ENCODE data around the gene ACTL6B. TPM values are rescaled to one million over a fixed set of nuclear protein-coding genes. Genes with fewer than 3 reads are reported as not detected.
"Not testable (repeated sequence)": the region's sequence is repeated elsewhere in the genome, so short reads cannot be mapped to it uniquely, and the experiment has no call there.

ACTL6B gene
- total RNA-seq, 2 donors from 2014 or later, result not detected

DNA sequence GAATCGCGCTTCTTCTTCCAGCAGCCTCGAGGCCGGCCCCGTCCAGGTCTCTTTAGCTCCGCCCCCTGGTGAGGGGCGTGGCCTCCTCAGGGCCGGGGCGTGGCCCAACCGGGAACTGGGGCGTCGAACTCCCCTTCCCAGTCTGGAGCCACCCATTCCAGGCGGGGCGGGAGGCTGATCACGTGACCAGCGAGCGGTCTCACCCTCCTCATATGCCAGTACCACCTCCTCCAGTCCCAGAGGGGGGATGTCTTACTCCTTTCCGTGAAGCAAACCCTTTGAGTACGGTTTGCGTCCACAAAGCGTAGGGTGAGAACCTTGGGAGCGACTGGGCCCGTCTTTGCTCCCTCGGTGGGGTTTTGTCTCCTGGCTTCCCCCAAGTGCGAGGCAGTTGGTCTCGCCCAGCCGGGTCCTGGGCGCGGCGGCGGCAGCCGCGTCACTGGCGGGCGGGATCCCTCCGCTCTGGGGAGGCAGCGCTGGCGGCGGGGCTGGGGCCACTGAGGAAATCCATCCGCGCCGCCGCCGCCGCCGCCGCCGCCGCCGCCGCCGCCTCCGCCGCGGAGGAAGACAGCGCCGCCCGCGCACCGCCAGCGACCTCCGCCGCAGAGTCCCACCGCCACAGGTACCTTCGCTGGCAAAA lies 17.2 kb upstream of the ACTL6B start, which contains the start of gene GNB2:
TSS of gene GNB2 (plus strand) at position 439 of the 640 bp plus-strand sequence. CDS start 2,526 bp downstream, outside the sequence.
- no peaks in the 10 kb centered on the region for H3K9me3 Mint-ChIP-seq
- H3K4me3 Mint-ChIP-seq, result peak within 1 kb of the TSS; percentile 97
- H3K4me1 Mint-ChIP-seq (ENCODE audit: low read depth), result peaks cover 20% of the 10 kb centered on the region
- ATAC-seq (replicated peaks in 1 of 2) (peak; percentile 77 to 78), DNase-seq (peak; percentile 99 to 100)
- peak within 1 kb of the TSS; percentile 95 for H3K27ac Mint-ChIP-seq
- H3K36me3 Mint-ChIP-seq (ENCODE audit: insufficient read depth in 2 of 2), result peaks cover 5% of the 10 kb centered on the region in 2 donors
- no peaks in the 10 kb centered on the region for H3K27me3 Mint-ChIP-seq (ENCODE audit: low read depth)

GRCh38 chr7:100671353-100672327 lies 15.4 kb upstream of the ACTL6B start:
- Mint-ChIP-seq H3K27me3 (ENCODE audit: low read depth) (no peaks in the 10 kb centered on the region), H3K9me3 (no peaks in the 10 kb centered on the region), H3K27ac (no peak overlapping the region), H3K4me1 (ENCODE audit: low read depth) (peaks cover 13% of the 10 kb centered on the region), H3K36me3 (ENCODE audit: insufficient read depth in 2 of 2) (peaks cover 2 to 3% of the 10 kb centered on the region in 2 donors), H3K4me3 (peak overlapping the region in 1 of 2 donors; percentile 97)
- ATAC-seq (replicated peaks in 1 of 2), result no peak
- DNase-seq, result no peak

GRCh38 chr7:100670074-100670473 lies 13.8 kb upstream of the ACTL6B start:
- peaks cover 0 to 3% of the 10 kb centered on the region in 2 donors for H3K36me3 Mint-ChIP-seq (ENCODE audit: insufficient read depth in 2 of 2)
- no peak overlapping the region for H3K4me3 Mint-ChIP-seq
- peaks cover 9% of the 10 kb centered on the region for H3K4me1 Mint-ChIP-seq (ENCODE audit: low read depth)
- no peak for ATAC-seq (replicated peaks in 1 of 2)
- no peak overlapping the region for H3K27ac Mint-ChIP-seq
- no peaks in the 10 kb centered on the region for H3K9me3 Mint-ChIP-seq
- H3K27me3 Mint-ChIP-seq (ENCODE audit: low read depth), result no peaks in the 10 kb centered on the region
- DNase-seq, result no peak

GRCh38 chr7:100669106-100669505 lies 12.9 kb upstream of the ACTL6B start:
- not testable (repeated sequence) for H3K4me1 Mint-ChIP-seq (ENCODE audit: low read depth); H3K36me3 Mint-ChIP-seq (ENCODE audit: insufficient read depth in 2 of 2); H3K9me3 Mint-ChIP-seq; ATAC-seq (replicated peaks in 1 of 2); DNase-seq; H3K27me3 Mint-ChIP-seq (ENCODE audit: low read depth); H3K27ac Mint-ChIP-seq; H3K4me3 Mint-ChIP-seq

DNA sequence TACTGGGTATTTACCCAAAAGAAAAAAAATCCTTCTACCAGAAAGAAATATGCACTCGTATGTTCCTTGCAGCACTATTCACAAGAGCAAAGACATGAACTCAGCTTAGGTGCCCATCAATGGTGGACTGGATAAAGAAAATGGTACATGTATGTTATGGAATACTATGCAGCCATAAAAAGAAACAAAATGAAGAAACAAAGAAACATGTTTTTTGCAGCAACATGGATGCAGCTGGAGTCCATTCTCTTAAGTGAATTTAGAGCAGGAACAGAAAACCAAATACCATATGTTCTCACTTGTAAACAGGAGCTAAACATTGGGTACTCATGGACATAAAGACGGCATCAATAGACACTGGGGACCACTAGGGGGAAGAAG lies 11.8 kb upstream of the ACTL6B start:
- ATAC-seq (replicated peaks in 1 of 2), result no peak
- no peaks in the 10 kb centered on the region for H3K9me3 Mint-ChIP-seq
- H3K36me3 Mint-ChIP-seq (ENCODE audit: insufficient read depth in 2 of 2), result no peaks in the 10 kb centered on the region
- no peaks in the 10 kb centered on the region for H3K27me3 Mint-ChIP-seq (ENCODE audit: low read depth)
- H3K27ac Mint-ChIP-seq, result no peak overlapping the region
- DNase-seq, result no peak
- H3K4me3 Mint-ChIP-seq, result no peak overlapping the region
- H3K4me1 Mint-ChIP-seq (ENCODE audit: low read depth), result peaks cover 8% of the 10 kb centered on the region

- Mint-ChIP-seq H3K36me3 (ENCODE audit: insufficient read depth in 2 of 2) (no peaks in the 10 kb centered on the region), H3K27ac (no peak overlapping the region), H3K4me1 (ENCODE audit: low read depth) (peaks cover 2% of the 10 kb centered on the region), H3K4me3 (no peak overlapping the region), H3K27me3 (ENCODE audit: low read depth) (no peaks in the 10 kb centered on the region), H3K9me3 (no peaks in the 10 kb centered on the region)
- no peak for DNase-seq
- no peak for ATAC-seq (replicated peaks in 1 of 2)
Measured at GRCh38 chr7:100667331-100668068, 11.3 kb upstream of the ACTL6B start.

DNA sequence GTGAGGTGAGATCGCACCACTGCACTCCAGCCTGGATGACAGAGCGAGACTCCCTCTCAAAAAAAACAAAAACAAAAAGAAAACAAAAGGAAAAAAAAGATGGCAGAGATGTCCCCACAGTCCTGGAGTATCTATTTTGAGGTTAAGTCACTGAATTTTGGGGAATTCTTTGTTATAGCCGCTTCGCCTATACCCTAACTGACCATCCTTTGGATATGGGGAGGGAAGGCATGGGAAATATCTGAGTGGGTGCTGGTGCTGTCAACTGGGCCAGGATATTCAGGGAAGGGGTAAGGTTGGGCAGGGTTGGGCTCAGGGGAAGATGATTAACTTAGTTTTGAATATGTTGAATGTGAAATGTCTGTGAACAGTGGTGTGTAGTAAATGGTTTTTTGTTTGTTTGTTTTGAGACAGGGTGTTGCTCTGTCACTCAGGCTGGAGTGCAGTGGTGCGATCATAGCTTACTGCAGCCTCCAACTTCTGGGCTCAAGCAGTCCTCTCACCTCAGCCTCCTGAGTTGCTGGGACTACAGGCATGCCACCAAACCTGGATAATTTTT lies 9.0 kb upstream of the ACTL6B start:
- H3K27ac Mint-ChIP-seq, result no peak overlapping the region
- ATAC-seq (replicated peaks in 1 of 2), result no peak
- H3K4me1 Mint-ChIP-seq (ENCODE audit: low read depth), result no peaks in the 10 kb centered on the region
- no peaks in the 10 kb centered on the region for H3K9me3 Mint-ChIP-seq
- no peak for DNase-seq
- no peaks in the 10 kb centered on the region for H3K27me3 Mint-ChIP-seq (ENCODE audit: low read depth)
- H3K36me3 Mint-ChIP-seq (ENCODE audit: insufficient read depth in 2 of 2), result no peaks in the 10 kb centered on the region
- H3K4me3 Mint-ChIP-seq, result no peak overlapping the region

- ATAC-seq (replicated peaks in 1 of 2), result not testable (repeated sequence)
Measured at GRCh38 chr7:100662194-100662776, 6.0 kb upstream of the ACTL6B start.

GRCh38 chr7:100654908-100655831 lies 1.1 kb downstream of the ACTL6B start:
- Mint-ChIP-seq H3K36me3 (ENCODE audit: insufficient read depth in 2 of 2) (no peaks in the 10 kb centered on the region), H3K9me3 (no peaks in the 10 kb centered on the region), H3K27ac (no peak overlapping the region), H3K4me1 (ENCODE audit: low read depth) (no peaks in the 10 kb centered on the region), H3K4me3 (no peak overlapping the region), H3K27me3 (ENCODE audit: low read depth) (peaks cover 40% of the 10 kb centered on the region)
- no peak for ATAC-seq (replicated peaks in 1 of 2)
- DNase-seq, result no peak

More at GRCh38 chr7:100662194-100662776, 6.0 kb upstream of the ACTL6B start:
- not testable (repeated sequence) for H3K27ac Mint-ChIP-seq; DNase-seq; H3K36me3 Mint-ChIP-seq (ENCODE audit: insufficient read depth in 2 of 2); H3K4me3 Mint-ChIP-seq; H3K9me3 Mint-ChIP-seq; H3K4me1 Mint-ChIP-seq (ENCODE audit: low read depth)
- peaks cover 16% of the 10 kb centered on the region for H3K27me3 Mint-ChIP-seq (ENCODE audit: low read depth)

- Mint-ChIP-seq H3K9me3 (no peaks in the 10 kb centered on the region), H3K4me1 (ENCODE audit: low read depth) (no peaks in the 10 kb centered on the region), H3K27ac (no peak overlapping the region)
Measured at GRCh38 chr7:100649826-100650565, 6.3 kb downstream of the ACTL6B start.

DNA sequence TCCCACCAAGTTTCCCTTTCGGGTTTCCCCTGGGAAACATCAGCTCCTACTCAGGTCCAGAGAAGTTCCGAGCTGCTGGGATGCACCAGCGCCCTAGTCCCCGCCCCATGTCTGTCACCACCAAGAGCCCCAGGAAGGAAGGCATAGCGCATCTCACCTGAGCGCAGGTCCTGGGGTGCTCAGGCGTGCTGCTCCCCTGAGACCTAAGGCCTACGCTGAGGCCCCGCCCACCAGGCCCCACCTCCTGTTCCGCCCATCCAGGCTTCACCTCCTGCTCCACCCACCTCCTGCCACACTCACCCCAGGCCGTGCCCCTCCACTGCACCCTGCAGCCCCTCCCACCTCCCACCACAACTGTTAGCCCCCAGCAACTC lies 13.7 kb downstream of the ACTL6B start:
- no peaks in the 10 kb centered on the region for H3K9me3 Mint-ChIP-seq
- DNase-seq (peak; percentile 19 to 29), ATAC-seq (replicated peaks in 1 of 2) (peak; percentile 36 to 49)
- no peaks in the 10 kb centered on the region for H3K27me3 Mint-ChIP-seq (ENCODE audit: low read depth)
- no peak overlapping the region for H3K27ac Mint-ChIP-seq
- no peaks in the 10 kb centered on the region for H3K36me3 Mint-ChIP-seq (ENCODE audit: insufficient read depth in 2 of 2)
- no peak overlapping the region for H3K4me3 Mint-ChIP-seq
- H3K4me1 Mint-ChIP-seq (ENCODE audit: low read depth), result no peaks in the 10 kb centered on the region

More at GRCh38 chr7:100649826-100650565, 6.3 kb downstream of the ACTL6B start:
- DNase-seq (no peak), ATAC-seq (replicated peaks in 1 of 2) (no peak)
- H3K36me3 Mint-ChIP-seq (ENCODE audit: insufficient read depth in 2 of 2), result no peaks in the 10 kb centered on the region
- no peak overlapping the region for H3K4me3 Mint-ChIP-seq
- H3K27me3 Mint-ChIP-seq (ENCODE audit: low read depth), result peaks cover 13% of the 10 kb centered on the region

Data from activated T-cell treated with anti-CD3 and anti-CD28 coated beads, Interleukin-2, amount 50 U/mL, for 72 hours (primary cell).